Measurements from ENCODE around the gene GRK4. TPM values are rescaled to one million over a fixed set of nuclear protein-coding genes. Genes with fewer than 3 reads are reported as not detected.

GRK4 gene
- total and polyA plus RNA-seq, 2 experiments from 2014 or later, result 5.8 to 6.5 TPM

GRCh38 chr4:3017504-3017903 is 54.1 kb downstream of the GRK4 start:
- H3K27me3 ChIP-seq (replicated peaks; ENCODE audit: insufficient read depth), result no peaks in the 10 kb centered on the region
- no peak overlapping the region for H3K9ac ChIP-seq
- no peak overlapping the region for H3K27ac ChIP-seq
- WGBS, 2 experiments (ENCODE audit: low coverage in 1 of 2, low lambda C conversion rate in 2 of 2, missing lambda C conversion rate in 2 of 2), result 86% methylated on average over 4 of the region's 4 CpGs
- TF ChIP-seq EZH2 (IDR thresholded peaks at IDR 0.05; ENCODE audit: insufficient read depth, poor library complexity, severe bottlenecking) (no peak), EZH2phosphoT487 (IDR thresholded peaks at IDR 0.05; ENCODE audit: insufficient read depth, low read depth) (no peak)
- H3K4me1 ChIP-seq (ENCODE audit: insufficient read depth), result no peaks in the 10 kb centered on the region
- H3K9me2 ChIP-seq (ENCODE audit: insufficient read depth), result no peaks in the 10 kb centered on the region
- no peak overlapping the region for H2AFZ ChIP-seq
- H3K36me3 ChIP-seq (ENCODE audit: low read depth), result no peaks in the 10 kb centered on the region
- H3K4me3 ChIP-seq, result no peak overlapping the region
- in situ Hi-C loops (cut with MboI), result no loop called here
- DNase-seq, result no peak
- no peaks in the 10 kb centered on the region for H3F3A ChIP-seq (ENCODE audit: insufficient read depth)
- no peak overlapping the region for H3K4me2 ChIP-seq (ENCODE audit: unreplicated experiment)
- no peaks in the 10 kb centered on the region for H3K9me3 ChIP-seq (ENCODE audit: low read depth)
- H4K20me1 ChIP-seq (ENCODE audit: insufficient read depth), result no peaks in the 10 kb centered on the region
- no peaks in the 10 kb centered on the region for H3K79me2 ChIP-seq (ENCODE audit: insufficient read depth)

GRCh38 chr4:3019145-3019846 is 55.9 kb downstream of the GRK4 start:
- Histone ChIP-seq H4K20me1 (ENCODE audit: insufficient read depth) (no peaks in the 10 kb centered on the region), H3K27ac (no peak overlapping the region), H3K27me3 (replicated peaks; ENCODE audit: insufficient read depth) (no peaks in the 10 kb centered on the region), H2AFZ (no peak overlapping the region), H3K9me2 (ENCODE audit: insufficient read depth) (no peaks in the 10 kb centered on the region), H3F3A (ENCODE audit: insufficient read depth) (no peaks in the 10 kb centered on the region), H3K4me3 (no peak overlapping the region), H3K79me2 (ENCODE audit: insufficient read depth) (no peaks in the 10 kb centered on the region), H3K9ac (no peak overlapping the region), H3K36me3 (ENCODE audit: low read depth) (no peaks in the 10 kb centered on the region), H3K4me1 (ENCODE audit: insufficient read depth) (no peaks in the 10 kb centered on the region), H3K9me3 (ENCODE audit: low read depth) (no peaks in the 10 kb centered on the region), H3K4me2 (ENCODE audit: unreplicated experiment) (no peak overlapping the region)
- WGBS, 2 experiments (ENCODE audit: low coverage in 1 of 2, low lambda C conversion rate in 2 of 2, missing lambda C conversion rate in 2 of 2), result 88 to 91% methylated on average over 13 of the region's 13 CpGs
- TF ChIP-seq EZH2 (IDR thresholded peaks at IDR 0.05; ENCODE audit: insufficient read depth, poor library complexity, severe bottlenecking) (no peak), EZH2phosphoT487 (IDR thresholded peaks at IDR 0.05; ENCODE audit: insufficient read depth, low read depth) (no peak)
- no peak for DNase-seq
- in situ Hi-C loops (cut with MboI), result no loop called here

- WGBS, 2 experiments (ENCODE audit: low coverage in 1 of 2, low lambda C conversion rate in 2 of 2, missing lambda C conversion rate in 2 of 2), result 61 to 62% methylated on average over 6 of the region's 6 CpGs
- in situ Hi-C loops (cut with MboI), result no loop called here
- no peak for DNase-seq
Observed at GRCh38 chr4:3021127-3021526, 57.8 kb downstream of the GRK4 start.

GRCh38 chr4:3021627-3022026 is 58.3 kb downstream of the GRK4 start:
- no peak overlapping the region for H3K4me3 ChIP-seq
- no peaks in the 10 kb centered on the region for H3K4me1 ChIP-seq (ENCODE audit: insufficient read depth)
- TF ChIP-seq EZH2phosphoT487 (IDR thresholded peaks at IDR 0.05; ENCODE audit: insufficient read depth, low read depth) (no peak), EZH2 (IDR thresholded peaks at IDR 0.05; ENCODE audit: insufficient read depth, poor library complexity, severe bottlenecking) (no peak)
- no peaks in the 10 kb centered on the region for H4K20me1 ChIP-seq (ENCODE audit: insufficient read depth)
- no peaks in the 10 kb centered on the region for H3K9me3 ChIP-seq (ENCODE audit: low read depth)
- no peaks in the 10 kb centered on the region for H3K27me3 ChIP-seq (replicated peaks; ENCODE audit: insufficient read depth)
- H2AFZ ChIP-seq, result no peak overlapping the region
- no peak overlapping the region for H3K9ac ChIP-seq
- H3K9me2 ChIP-seq (ENCODE audit: insufficient read depth), result no peaks in the 10 kb centered on the region
- in situ Hi-C loops (cut with MboI), result no loop called here
- H3K27ac ChIP-seq, result no peak overlapping the region
- no peak for DNase-seq
- 82 to 83% methylated on average over 8 of the region's 8 CpGs for WGBS, 2 experiments (ENCODE audit: low coverage in 1 of 2, low lambda C conversion rate in 2 of 2, missing lambda C conversion rate in 2 of 2)
- H3K4me2 ChIP-seq (ENCODE audit: unreplicated experiment), result no peak overlapping the region
- no peaks in the 10 kb centered on the region for H3F3A ChIP-seq (ENCODE audit: insufficient read depth)
- H3K36me3 ChIP-seq (ENCODE audit: low read depth), result no peaks in the 10 kb centered on the region
- H3K79me2 ChIP-seq (ENCODE audit: insufficient read depth), result no peaks in the 10 kb centered on the region

More at GRCh38 chr4:3021127-3021526, 57.8 kb downstream of the GRK4 start:
- Histone ChIP-seq H3K4me2 (ENCODE audit: unreplicated experiment) (no peak overlapping the region), H4K20me1 (ENCODE audit: insufficient read depth) (no peaks in the 10 kb centered on the region), H3F3A (ENCODE audit: insufficient read depth) (no peaks in the 10 kb centered on the region), H3K4me3 (no peak overlapping the region), H3K27ac (no peak overlapping the region), H3K36me3 (ENCODE audit: low read depth) (no peaks in the 10 kb centered on the region), H3K9ac (no peak overlapping the region), H3K27me3 (replicated peaks; ENCODE audit: insufficient read depth) (no peaks in the 10 kb centered on the region), H3K9me2 (ENCODE audit: insufficient read depth) (no peaks in the 10 kb centered on the region), H3K9me3 (ENCODE audit: low read depth) (no peaks in the 10 kb centered on the region), H3K79me2 (ENCODE audit: insufficient read depth) (no peaks in the 10 kb centered on the region), H3K4me1 (ENCODE audit: insufficient read depth) (no peaks in the 10 kb centered on the region), H2AFZ (no peak overlapping the region)
- TF ChIP-seq EZH2 (IDR thresholded peaks at IDR 0.05; ENCODE audit: insufficient read depth, poor library complexity, severe bottlenecking), result no peak
- no peak for TF ChIP-seq EZH2phosphoT487 (IDR thresholded peaks at IDR 0.05; ENCODE audit: insufficient read depth, low read depth)

Measured in GM23248 (cell line).